Endothelial cell of umbilical vein (primary cell): ENCODE results near the gene MINDY4. TPM values are rescaled to one million over a fixed set of nuclear protein-coding genes. Genes with fewer than 3 reads are reported as not detected.

ENCODE experiments used
- BruUV-seq: library from RNA; stranded (reverse); fragments of 400-500 nt; replicated peaks from 2 replicates; lab custom pipeline; 2021; lab: Mats Ljungman, UMichigan
- CTCF ChIA-PET: fragments of 300-600, 350-600 bp; sonication (Branson Sonifier 250); formaldehyde crosslinking; loops from one replicate; lab custom pipeline; 2021; ENCODE audit warnings: antibody characterized with exemption, inconsistent platforms; lab: Charles Lee
- POLR2A ChIA-PET: fragments of 300-600, 350-600 bp; sonication (Branson Sonifier 250); formaldehyde crosslinking; loops from one replicate; lab custom pipeline; 2021; ENCODE audit warnings: antibody characterized with exemption, inconsistent platforms; lab: Charles Lee
- DNase-seq: peaks from one replicate; pipeline ENCODE4 v3.0.0-alpha.2; 2011; ENCODE audit warnings: low read depth, low spot score
- FAIRE-seq: peaks from 2 replicates; lab custom pipeline; 2011; peaks lifted over from hg19 to GRCh38; lab: Jason Lieb, UNC
- H2AFZ ChIP-seq: 2 replicates; pipeline ENCODE4 v1.6.0; 2012; ENCODE audit warnings: low read depth, low read length, control low read depth, inconsistent platforms
- H3K27ac ChIP-seq: 2 replicates; pipeline ENCODE4 v1.5.1; 2011; ENCODE audit warnings: low read depth, mild to moderate bottlenecking, control low read depth, low read length, moderate library complexity; ENCODE audit not compliant: insufficient read depth
- H3K27me3 ChIP-seq, 2 experiments: 2 replicates each; pipeline versions ENCODE4 v1.6.0 to v1.6.1; 2011; ENCODE audit warnings: low read length in 2 of 2, mixed read lengths in 1 of 2; ENCODE audit not compliant: control insufficient read depth in 2 of 2, insufficient read depth in 2 of 2
- H3K36me3 ChIP-seq, 2 experiments: 2 replicates in 1 of 2; 3 replicates in 1 of 2; pipeline ENCODE4 v1.5.1; 2011; ENCODE audit warnings: low read length in 2 of 2, mild to moderate bottlenecking in 1 of 2, moderate library complexity in 1 of 2; ENCODE audit not compliant: control insufficient read depth in 2 of 2, insufficient read depth in 2 of 2; ENCODE audit errors: extremely low read depth in 1 of 2
- H3K4me1 ChIP-seq: 3 replicates; pipeline ENCODE4 v1.5.1; 2011; ENCODE audit warnings: mild to moderate bottlenecking, low read length; ENCODE audit not compliant: control insufficient read depth, insufficient read depth; ENCODE audit errors: extremely low read depth
- H3K4me2 ChIP-seq: 2 replicates; pipeline ENCODE4 v1.6.1; 2011; ENCODE audit warnings: low read length, control low read depth, mixed read lengths; ENCODE audit not compliant: insufficient read depth
- H3K4me3 ChIP-seq, 3 experiments: fragments of 200-600 bp in 1 of 3; sonication (generic), shearing (Covaris generic) in 1 of 3; replicated peaks in 1 of 3; 2 replicates each; pipeline ENCODE4 v1.5.1; 2011 to 2016; ENCODE audit warnings: control low read depth in 3 of 3, low read length in 3 of 3, mild to moderate bottlenecking in 2 of 3, inconsistent platforms in 1 of 3, low read depth in 1 of 3, moderate library complexity in 1 of 3; ENCODE audit not compliant: insufficient read depth in 1 of 3
- H3K79me2 ChIP-seq: 2 replicates; pipeline ENCODE4 v1.6.0; 2012; ENCODE audit warnings: low read length, inconsistent platforms; ENCODE audit not compliant: control insufficient read depth, insufficient read depth
- H3K9ac ChIP-seq: replicated peaks from 2 replicates; pipeline ENCODE3; 2011; ENCODE audit warnings: low read length, control low read depth; ENCODE audit not compliant: insufficient read depth; ENCODE audit errors: extremely low read depth
- H3K9me1 ChIP-seq: replicated peaks from 3 replicates; pipeline ENCODE4 v1.6.0; 2011; ENCODE audit warnings: mild to moderate bottlenecking, low read length; ENCODE audit not compliant: control insufficient read depth, insufficient read depth; ENCODE audit errors: extremely low read depth
- H3K9me3 ChIP-seq: replicated peaks from 2 replicates; pipeline ENCODE4 v1.5.1; 2012; ENCODE audit warnings: low read length, inconsistent platforms; ENCODE audit not compliant: control insufficient read depth, insufficient read depth
- H4K20me1 ChIP-seq: replicated peaks from 2 replicates; pipeline ENCODE3; 2011; ENCODE audit warnings: mild to moderate bottlenecking, low read length; ENCODE audit not compliant: control insufficient read depth, insufficient read depth; ENCODE audit errors: extremely low read depth
- EZH2 ChIP-seq: IDR thresholded peaks from 2 replicates; pipeline ENCODE4 v1.6.1; 2012; ENCODE audit warnings: borderline replicate concordance, low read depth, mild to moderate bottlenecking, moderate library complexity, low read length, inconsistent platforms; ENCODE audit not compliant: severe bottlenecking
- FOS ChIP-seq: IDR thresholded peaks from 2 replicates; pipeline ENCODE4 v1.6.1; 2011; ENCODE audit warnings: mild to moderate bottlenecking, low read length, moderate library complexity, borderline replicate concordance; ENCODE audit not compliant: insufficient read depth
- GATA2 ChIP-seq: IDR thresholded peaks from 2 replicates; pipeline ENCODE4 v1.7.0; 2011; ENCODE audit warnings: low read depth, mild to moderate bottlenecking, moderate library complexity, mixed read lengths, low read length; ENCODE audit not compliant: insufficient read length, insufficient read depth
- JUN ChIP-seq: IDR thresholded peaks from 2 replicates; pipeline ENCODE4 v1.6.1; 2011; ENCODE audit warnings: borderline replicate concordance, low read depth; ENCODE audit not compliant: insufficient read length, insufficient read depth
- MYC ChIP-seq: IDR thresholded peaks from one replicate; pipeline ENCODE4 v1.6.1; 2011; ENCODE audit warnings: mild to moderate bottlenecking, low read depth, low read length
- POLR2A ChIP-seq: IDR thresholded peaks from 2 replicates; pipeline ENCODE4 v1.6.1; 2012; ENCODE audit warnings: low read depth, mild to moderate bottlenecking, control low read depth, low read length
- POLR2AphosphoS5 ChIP-seq: IDR thresholded peaks from 2 replicates; pipeline ENCODE4 v1.6.1; 2012; ENCODE audit warnings: low read depth, mild to moderate bottlenecking, control low read depth, low read length, moderate library complexity; ENCODE audit not compliant: insufficient read depth
- dilution Hi-C: fragments of 300-500 bp; cut with MboI; formaldehyde crosslinking; loops from one replicate; pipeline ENCODE4 v1.15.0; 2019; ENCODE audit warnings: low sequenced_read_pairs; ENCODE audit not compliant: extremely low pct_ligation_motif_present
- intact Hi-C: fragments of 100-400 bp; cut with micrococcal nuclease; formaldehyde crosslinking; loops from one replicate; pipeline ENCODE4 v1.10.0; 2022
- polyA plus RNA-seq, 4 experiments: library from polyadenylated mRNA; depleted of rRNA in 3 of 4; stranded (reverse) in 3 of 4; unstranded in 1 of 4; fragments of >200 nt; gene quantifications; 2 replicates each; pipeline versions ENCODE4 v1.2.1 to v1.2.3, GENCODE V29; 2011 to 2012; ENCODE audit warnings: missing spikeins in 1 of 4
- total RNA-seq: library from RNA; stranded (reverse); gene quantifications from 2 replicates; pipeline ENCODE4 v1.2.3, GENCODE V29; 2021
- TF ChIP-seq, protein P1 (sequence below), 2 donors: IDR thresholded peaks; 1 replicate in 1 of 2; 2 replicates in 1 of 2; pipeline ENCODE4 v1.5.1; 2011; ENCODE audit warnings: low read length in 2 of 2, mild to moderate bottlenecking in 2 of 2, moderate library complexity in 2 of 2, control low read depth in 1 of 2, inconsistent platforms in 1 of 2, low read depth in 1 of 2; ENCODE audit not compliant: insufficient read depth in 1 of 2; ENCODE audit errors: extremely low read depth in 1 of 2
- TF ChIP-seq, protein P2 (sequence below): IDR thresholded peaks from 2 replicates; pipeline ENCODE4 v1.6.1; 2011; ENCODE audit not compliant: insufficient read depth, insufficient read length

Gene MINDY4
- total and polyA plus RNA-seq, 2 donors (not counting 3 experiments of a cell fraction or from before 2014, with no cell fraction given): 2.2 to 4.7 TPM

DNA sequence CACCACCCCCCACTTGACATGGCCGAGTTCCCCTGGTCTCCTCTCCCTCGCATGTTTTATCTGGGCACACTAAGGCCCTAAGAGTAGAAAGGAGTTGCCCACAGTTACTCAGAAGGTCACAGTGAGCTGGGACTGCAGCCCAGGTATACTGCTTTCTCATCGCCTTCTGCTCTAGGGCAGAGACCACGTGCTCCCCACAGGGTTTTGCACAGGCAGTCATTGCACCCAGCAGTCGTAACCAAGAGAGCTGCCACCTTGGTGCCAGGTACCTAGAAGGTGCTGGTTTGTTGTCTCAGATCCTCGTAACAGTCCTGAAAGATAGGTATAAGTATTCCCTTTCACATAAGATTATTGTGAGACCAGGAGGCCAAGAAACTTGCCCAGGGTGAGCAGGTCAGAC is 1.8 kb downstream of the MINDY4 start:
- H2AFZ ChIP-seq: no peak overlapping the region
- H3K9me1 ChIP-seq: no peaks in the 10 kb centered on the region
- H3K4me3 ChIP-seq: no peak overlapping the region
- intact Hi-C loops: no loop called here
- H3K4me1 ChIP-seq: peaks cover 9% of the 10 kb centered on the region
- H3K36me3 ChIP-seq: no peaks in the 10 kb centered on the region
- H3K9ac ChIP-seq: no peak overlapping the region
- no peak overlapping the region for H3K4me2 ChIP-seq
- H3K79me2 ChIP-seq: no peaks in the 10 kb centered on the region
- no TSS peak for BruUV-seq
- peaks cover 0 to 2% of the 10 kb centered on the region in 2 experiments for H3K27me3 ChIP-seq
- no peak for FAIRE-seq
- no peaks in the 10 kb centered on the region for H3K9me3 ChIP-seq
- ChIA-PET POLR2A (no interaction called here), CTCF (interaction anchor here (0.6 kb wide), 1 partner anchor 27 kb away, joined by 3 read pairs; no protein-coding TSS in a partner anchor)
- dilution Hi-C loops: no loop called here
- TF ChIP-seq, protein P1, sequence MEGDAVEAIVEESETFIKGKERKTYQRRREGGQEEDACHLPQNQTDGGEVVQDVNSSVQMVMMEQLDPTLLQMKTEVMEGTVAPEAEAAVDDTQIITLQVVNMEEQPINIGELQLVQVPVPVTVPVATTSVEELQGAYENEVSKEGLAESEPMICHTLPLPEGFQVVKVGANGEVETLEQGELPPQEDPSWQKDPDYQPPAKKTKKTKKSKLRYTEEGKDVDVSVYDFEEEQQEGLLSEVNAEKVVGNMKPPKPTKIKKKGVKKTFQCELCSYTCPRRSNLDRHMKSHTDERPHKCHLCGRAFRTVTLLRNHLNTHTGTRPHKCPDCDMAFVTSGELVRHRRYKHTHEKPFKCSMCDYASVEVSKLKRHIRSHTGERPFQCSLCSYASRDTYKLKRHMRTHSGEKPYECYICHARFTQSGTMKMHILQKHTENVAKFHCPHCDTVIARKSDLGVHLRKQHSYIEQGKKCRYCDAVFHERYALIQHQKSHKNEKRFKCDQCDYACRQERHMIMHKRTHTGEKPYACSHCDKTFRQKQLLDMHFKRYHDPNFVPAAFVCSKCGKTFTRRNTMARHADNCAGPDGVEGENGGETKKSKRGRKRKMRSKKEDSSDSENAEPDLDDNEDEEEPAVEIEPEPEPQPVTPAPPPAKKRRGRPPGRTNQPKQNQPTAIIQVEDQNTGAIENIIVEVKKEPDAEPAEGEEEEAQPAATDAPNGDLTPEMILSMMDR (IDR thresholded peaks at IDR 0.05; ENCODE audit: extremely low read depth in 1 of 2, insufficient read depth in 1 of 2, low read depth in 1 of 2, low read length in 2 of 2): no peak
- TF ChIP-seq JUN: no peak
- no peak for TF ChIP-seq GATA2
- no peak for TF ChIP-seq POLR2AphosphoS5
- no peak for TF ChIP-seq POLR2A
- TF ChIP-seq, protein P2, sequence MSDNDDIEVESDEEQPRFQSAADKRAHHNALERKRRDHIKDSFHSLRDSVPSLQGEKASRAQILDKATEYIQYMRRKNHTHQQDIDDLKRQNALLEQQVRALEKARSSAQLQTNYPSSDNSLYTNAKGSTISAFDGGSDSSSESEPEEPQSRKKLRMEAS: no peak
- no peak for TF ChIP-seq EZH2
- no peak for TF ChIP-seq FOS
- TF ChIP-seq MYC: no peak
- DNase-seq: no peak
- no peaks in the 10 kb centered on the region for H4K20me1 ChIP-seq
- no peak overlapping the region for H3K27ac ChIP-seq
